Measurements from ENCODE around the gene FAM110D. TPM values are rescaled to one million over a fixed set of nuclear protein-coding genes. Genes with fewer than 3 reads are reported as not detected.

The FAM110D gene
- total RNA-seq, 1 experiment from 2014 or later, result 0.05 TPM

DNA sequence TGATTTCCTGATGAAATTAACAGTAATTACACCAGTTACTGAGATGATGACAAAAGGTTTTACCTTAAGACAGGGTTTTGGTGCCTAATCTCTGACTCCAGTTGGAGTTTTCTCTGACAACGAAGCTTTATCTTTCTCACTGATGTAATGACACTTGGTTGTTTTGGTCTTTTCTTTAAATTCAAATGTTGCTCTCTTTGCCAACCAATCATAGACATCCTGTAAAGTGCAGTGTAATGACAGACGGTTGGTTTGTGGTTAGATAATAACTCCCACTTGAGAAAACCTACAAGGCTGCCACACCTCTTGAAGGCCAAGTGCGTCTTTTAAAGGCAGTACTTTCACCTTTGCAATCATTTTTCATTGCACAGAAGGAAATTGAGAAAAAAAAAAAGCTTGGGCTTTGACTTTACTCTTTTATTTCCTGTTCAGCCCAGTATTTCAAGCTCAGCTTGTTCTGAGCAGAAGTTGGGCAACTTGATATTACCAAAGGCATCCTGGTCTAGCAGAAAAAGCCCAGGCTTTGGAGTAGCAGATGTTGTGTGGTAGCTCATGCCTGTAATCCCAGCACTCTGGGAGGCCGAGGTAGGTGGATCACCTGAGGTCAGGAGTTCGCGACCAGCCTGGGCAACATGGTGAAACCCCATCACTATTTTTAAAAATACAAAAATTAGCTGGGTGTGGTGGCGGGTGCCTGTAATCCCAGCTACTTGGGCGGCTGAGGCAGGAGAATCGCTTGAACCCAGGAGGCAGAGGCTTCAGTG is 32.4 kb upstream of the FAM110D start:
- intact Hi-C loops (cut with micrococcal nuclease; ENCODE audit: unreplicated experiment), result no loop called here
- CTCF ChIA-PET, result interaction anchor here (0.6 to 1.3 kb wide), 2 partner anchors 18 to 231 kb away, joined by 3 to 8 read pairs; no protein-coding TSS in a partner anchor
- peak; percentile 69 for ATAC-seq

More for the DNA sequence above, 32.4 kb upstream of the FAM110D start:
- H3K4me3 ChIP-seq (ENCODE audit: low read depth in 2 of 2, low read length in 2 of 2), result peak overlapping the region in 1 of 2 experiments; percentile 10; a peak in 1 of 4 replicates
- no peak for DNase-seq (ENCODE audit: low read depth, low spot score)
- peak overlapping the region; percentile 80 for H3K27ac ChIP-seq (ENCODE audit: low read length)
- POLR2A ChIA-PET, result interaction anchor here (0.6 to 0.7 kb wide), 2 partner anchors 81 to 124 kb away, joined by 3 to 5 read pairs; no protein-coding TSS in a partner anchor
- no TSS peak for BruUV-seq (replicated peaks)
- in situ Hi-C loops (cut with HindIII; ENCODE audit: low pct_unique_long_range_greater_than_20kb, low sequenced_read_pairs), result no loop called here
- H3K9me3 ChIP-seq (ENCODE audit: control insufficient read depth, insufficient read depth, low read depth, low read length), result no peaks in the 10 kb centered on the region
- no peaks in the 10 kb centered on the region for H3K27me3 ChIP-seq (ENCODE audit: control insufficient read depth, insufficient read depth, low read length)
- TF ChIP-seq TCF7L2 (IDR thresholded peaks at IDR 0.05; ENCODE audit: low read depth, low read length), result no peak
- TF ChIP-seq, protein P1, sequence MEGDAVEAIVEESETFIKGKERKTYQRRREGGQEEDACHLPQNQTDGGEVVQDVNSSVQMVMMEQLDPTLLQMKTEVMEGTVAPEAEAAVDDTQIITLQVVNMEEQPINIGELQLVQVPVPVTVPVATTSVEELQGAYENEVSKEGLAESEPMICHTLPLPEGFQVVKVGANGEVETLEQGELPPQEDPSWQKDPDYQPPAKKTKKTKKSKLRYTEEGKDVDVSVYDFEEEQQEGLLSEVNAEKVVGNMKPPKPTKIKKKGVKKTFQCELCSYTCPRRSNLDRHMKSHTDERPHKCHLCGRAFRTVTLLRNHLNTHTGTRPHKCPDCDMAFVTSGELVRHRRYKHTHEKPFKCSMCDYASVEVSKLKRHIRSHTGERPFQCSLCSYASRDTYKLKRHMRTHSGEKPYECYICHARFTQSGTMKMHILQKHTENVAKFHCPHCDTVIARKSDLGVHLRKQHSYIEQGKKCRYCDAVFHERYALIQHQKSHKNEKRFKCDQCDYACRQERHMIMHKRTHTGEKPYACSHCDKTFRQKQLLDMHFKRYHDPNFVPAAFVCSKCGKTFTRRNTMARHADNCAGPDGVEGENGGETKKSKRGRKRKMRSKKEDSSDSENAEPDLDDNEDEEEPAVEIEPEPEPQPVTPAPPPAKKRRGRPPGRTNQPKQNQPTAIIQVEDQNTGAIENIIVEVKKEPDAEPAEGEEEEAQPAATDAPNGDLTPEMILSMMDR (IDR thresholded peaks at IDR 0.05), result no peak
- no peak for TF ChIP-seq POLR2AphosphoS5 (IDR thresholded peaks at IDR 0.05; ENCODE audit: low read depth, low read length)
- no peak for TF ChIP-seq REST (IDR thresholded peaks at IDR 0.05; ENCODE audit: insufficient read depth in 1 of 2, low read depth in 2 of 2, low read length in 1 of 2)
- TF ChIP-seq SIN3A (IDR thresholded peaks at IDR 0.05; ENCODE audit: borderline replicate concordance, insufficient read depth, low read depth, low read length), result no peak
- peaks cover 31% of the 10 kb centered on the region for H3K4me1 ChIP-seq (ENCODE audit: control insufficient read depth, insufficient read depth, low read length)
- no peaks in the 10 kb centered on the region for H3K36me3 ChIP-seq (ENCODE audit: control insufficient read depth, insufficient read depth, low read length)

Measured in Panc1 (cell line).